NCI-H526 treated with DMSO at 0.1 percent for 48 hours (cell line): ENCODE measurements around the gene SART1.

ENCODE experiments used
- DNase-seq: peaks from one replicate; lab custom pipeline; 2025; lab: John Stamatoyannopoulos, UW

SART1 gene

DNA sequence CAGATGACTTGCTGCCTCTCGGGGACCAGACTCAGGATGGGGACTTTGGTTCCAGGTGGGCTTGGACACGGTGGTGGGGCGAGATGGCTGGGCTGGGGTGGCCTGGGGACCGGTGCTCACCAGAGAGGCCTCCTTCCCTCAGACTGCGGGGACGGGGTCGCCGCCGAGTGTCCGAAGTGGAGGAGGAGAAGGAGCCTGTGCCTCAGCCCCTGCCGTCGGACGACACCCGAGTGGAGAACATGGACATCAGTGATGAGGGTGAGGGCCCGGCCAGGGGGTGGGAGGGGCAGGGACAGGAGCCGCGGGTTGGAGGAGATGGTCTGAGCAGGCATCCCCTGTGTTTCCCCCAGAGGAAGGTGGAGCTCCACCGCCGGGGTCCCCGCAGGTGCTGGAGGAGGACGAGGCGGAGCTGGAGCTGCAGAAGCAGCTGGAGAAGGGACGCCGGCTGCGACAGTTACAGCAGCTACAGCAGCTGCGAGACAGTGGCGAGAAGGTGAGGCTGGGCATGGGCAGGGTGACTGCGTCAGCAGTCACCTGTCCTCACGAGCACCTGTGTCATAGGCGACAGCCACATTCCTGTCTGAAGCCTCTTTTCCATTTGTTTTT lies 5.9 kb downstream of the SART1 start:
- DNase-seq, result no peak

GRCh38 chr11:65968600-65969482 lies 7.3 kb downstream of the SART1 start:
- DNase-seq, result no peak

- DNase-seq, result no peak
These were observed 10.6 kb downstream of the SART1 start for GRCh38 chr11:65972116-65972515.

DNA sequence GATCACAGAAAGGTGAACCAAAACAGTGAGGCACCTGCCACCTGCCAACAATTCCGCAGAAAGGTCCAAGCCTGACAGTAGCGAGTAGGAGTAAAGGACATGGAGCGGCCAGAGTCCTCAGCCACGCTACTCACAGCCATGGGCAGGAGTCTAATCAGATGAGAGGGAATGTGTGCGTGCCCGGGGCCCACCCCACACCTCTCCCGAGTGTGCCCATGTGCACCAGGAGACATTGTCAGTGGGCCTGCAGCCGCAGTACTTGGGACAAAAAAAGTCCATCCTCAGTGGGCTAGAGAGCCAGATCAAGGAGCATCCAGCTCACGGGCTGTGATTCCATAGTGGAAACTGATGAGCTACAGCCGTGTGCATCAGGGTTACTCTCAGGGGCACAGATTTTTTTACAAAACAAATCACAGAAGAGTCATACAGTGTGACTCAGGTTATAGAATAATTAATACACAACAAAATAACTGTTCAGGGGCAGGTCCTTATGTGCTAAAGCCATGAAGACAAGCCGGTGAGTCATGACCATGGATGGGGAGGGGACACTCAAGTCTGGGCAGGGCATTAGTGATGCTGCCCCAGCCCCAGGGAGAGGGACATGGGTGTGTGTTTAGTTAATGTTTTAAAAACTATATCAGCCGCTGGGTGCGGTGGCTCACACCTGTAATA lies 12.0 kb downstream of the SART1 start:
- DNase-seq, result no peak

- DNase-seq, result no peak
These were observed 14.2 kb downstream of the SART1 start for GRCh38 chr11:65975771-65976170.

GRCh38 chr11:65976216-65977176 lies 15.0 kb downstream of the SART1 start:
- DNase-seq, result no peak

DNA sequence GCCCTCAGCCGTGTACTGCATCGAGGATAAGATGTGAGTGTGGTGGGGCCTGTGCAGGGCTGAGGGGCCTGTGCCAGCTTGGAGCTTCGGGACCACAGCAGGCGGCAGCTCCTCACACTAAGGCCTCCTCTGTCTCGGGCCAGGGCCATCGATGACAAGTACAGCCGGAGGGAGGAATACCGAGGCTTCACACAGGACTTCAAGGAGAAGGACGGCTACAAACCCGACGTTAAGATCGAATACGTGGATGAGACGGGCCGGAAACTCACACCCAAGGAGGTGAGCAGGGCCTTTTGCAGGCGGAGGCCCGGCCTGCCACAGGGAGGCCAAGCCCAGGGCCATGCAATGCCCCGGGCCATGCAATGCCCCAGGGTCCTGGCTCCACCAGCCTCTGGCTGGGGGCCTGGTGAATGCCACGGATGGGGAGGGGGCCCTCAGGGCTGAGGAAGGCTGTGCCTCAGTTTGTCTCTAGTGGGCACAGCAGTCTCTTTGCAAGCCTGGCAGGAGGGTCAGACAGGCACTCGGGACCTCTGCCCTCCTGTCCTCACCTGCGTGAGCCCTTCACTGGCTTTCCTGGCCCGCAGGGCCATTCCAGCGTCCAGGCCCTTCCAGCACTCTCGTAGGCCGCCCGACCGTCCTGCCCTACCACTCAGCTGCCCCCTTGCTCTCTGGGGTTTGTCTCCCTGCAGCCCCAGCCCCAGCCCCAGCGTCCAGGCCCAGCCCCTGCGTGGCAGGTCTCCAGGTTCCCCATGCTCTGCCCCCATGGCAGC lies 16.3 kb downstream of the SART1 start:
- DNase-seq, result no peak

- no peak for DNase-seq
These were observed 17.1 kb downstream of the SART1 start for GRCh38 chr11:65978391-65979238.

DNA sequence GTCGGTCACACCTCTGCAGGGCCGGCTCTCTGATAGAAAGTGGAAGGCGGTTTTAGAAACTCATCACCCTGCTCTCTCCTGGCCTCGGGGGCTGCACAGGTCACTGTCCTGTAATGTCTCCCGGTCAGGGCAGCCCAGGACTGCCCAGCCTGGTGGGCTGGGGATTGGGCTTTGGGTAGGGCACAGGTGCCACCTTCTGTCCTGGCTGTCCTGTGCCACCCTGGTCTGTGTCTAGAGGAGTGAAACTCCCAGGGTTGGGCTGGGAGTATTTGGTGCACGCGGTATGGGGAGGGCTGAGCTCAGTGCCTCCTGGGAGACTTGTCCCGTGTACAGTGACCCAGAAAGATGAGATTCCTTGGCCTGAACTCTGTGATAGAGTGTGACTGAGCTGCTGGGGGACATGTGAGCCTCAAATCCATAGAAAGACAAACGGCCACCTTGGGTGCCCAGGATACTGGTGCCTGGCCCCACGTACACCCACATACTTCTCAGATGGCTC lies 17.8 kb downstream of the SART1 start:
- no peak for DNase-seq

DNA sequence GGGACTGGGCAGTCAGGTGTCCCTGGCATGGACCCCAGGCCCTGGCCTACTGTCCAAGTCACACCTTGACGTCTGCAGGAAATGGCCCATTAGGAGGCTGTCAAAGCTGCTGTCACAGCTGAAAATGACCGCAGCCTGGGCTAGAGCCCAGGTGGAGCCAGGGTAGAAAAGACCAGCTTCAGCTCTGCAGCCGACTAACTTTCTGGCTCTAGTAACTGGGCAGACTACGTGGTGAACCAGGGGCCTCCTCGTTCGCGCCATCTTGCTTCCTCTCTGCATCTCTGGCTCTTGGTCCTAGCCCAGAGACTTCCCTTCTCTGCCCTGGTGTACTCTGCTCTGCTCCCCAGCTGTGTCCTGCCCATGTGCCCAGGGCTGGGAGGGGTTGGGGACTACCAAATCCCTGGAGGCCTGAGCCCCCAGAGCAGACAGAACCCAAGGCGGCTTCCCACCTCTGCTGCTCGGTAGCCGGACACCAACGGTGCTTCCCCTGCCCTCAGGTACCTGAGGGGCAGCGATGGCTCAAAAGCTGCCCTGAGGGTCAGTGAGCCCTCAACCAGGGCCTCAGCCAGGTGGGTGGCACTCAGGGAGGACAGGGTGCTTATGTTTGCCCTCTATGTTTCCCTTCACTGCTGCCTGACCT lies 19.7 kb downstream of the SART1 start:
- DNase-seq, result no peak

- DNase-seq, result no peak
These were observed 20.7 kb downstream of the SART1 start for GRCh38 chr11:65981972-65982823.

DNA sequence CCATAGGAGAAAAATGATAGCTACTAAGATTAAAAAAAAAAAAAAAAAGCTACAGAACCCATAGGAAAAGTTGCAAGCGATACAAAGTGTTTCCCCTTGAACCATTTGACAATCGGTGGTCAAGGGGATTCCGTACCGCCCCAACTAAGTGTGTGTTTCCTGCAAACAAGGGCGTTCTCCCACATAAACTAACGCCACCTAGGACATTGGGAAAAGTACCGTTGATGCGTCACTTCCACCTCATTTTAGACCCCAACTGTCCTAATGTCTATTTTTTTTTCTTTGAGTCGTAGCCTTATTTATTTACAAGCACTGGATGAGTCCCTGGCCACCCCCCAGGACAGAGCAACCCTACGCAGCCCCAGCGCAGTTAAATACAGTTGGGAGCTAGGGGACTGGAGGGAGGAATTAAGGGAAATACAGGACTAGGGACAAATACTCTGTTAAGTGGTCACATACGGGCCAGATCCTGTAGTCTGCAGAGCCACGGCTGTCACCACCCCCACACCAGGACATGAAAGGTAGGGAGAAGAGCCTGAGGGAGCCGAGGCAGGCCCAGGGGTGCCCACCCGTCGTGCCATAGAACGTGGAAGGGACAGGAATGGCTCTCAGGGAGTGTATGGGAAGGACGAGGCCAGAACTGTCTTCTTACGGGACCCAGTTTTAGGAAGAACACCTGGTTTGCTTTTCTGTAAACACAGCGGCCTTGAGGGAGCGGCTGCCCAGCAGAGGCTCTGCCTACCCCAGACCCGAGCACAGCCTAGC lies 21.5 kb downstream of the SART1 start:
- DNase-seq, result no peak

DNA sequence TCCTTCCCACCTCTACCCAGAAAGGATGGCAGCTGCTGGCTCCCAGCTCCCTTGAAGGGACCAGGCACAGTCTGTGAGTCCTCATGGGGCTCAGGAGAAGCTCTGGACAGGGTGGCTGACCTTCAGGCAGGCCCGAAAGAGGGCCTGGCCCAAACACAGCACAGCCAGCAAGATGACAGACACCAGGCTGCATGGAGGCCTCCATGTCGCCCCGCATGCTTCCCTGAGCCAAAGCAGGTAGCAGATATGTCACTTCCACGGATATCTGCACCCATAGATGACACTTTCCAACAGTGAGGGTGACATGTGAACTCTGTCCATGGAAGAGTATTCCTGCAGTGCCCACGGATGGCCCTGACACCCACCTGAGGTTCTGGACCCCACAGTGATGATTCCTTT lies 22.1 kb downstream of the SART1 start:
- DNase-seq, result no peak

GRCh38 chr11:65987336-65987735 lies 25.8 kb downstream of the SART1 start:
- no peak for DNase-seq

GRCh38 chr11:65988791-65989592 lies 27.5 kb downstream of the SART1 start:
- peak; percentile 95 for DNase-seq

- no peak for DNase-seq
These were observed 30.5 kb downstream of the SART1 start for GRCh38 chr11:65992056-65992455.

GRCh38 chr11:65997286-65997685 lies 35.8 kb downstream of the SART1 start:
- DNase-seq, result no peak
